PFSK-1 (cell line): ENCODE data around the gene ZNF274.
A peak's percentile ranks its signal among the peaks of the same experiment; 100 is the strongest.

Experiments
- FOXP2 ChIP-seq: optimal IDR thresholded peaks from 2 replicates; pipeline ENCODE3; 2011; ENCODE audit warnings: borderline replicate concordance, control low read depth, inconsistent platforms; ENCODE audit not compliant: insufficient read depth; ENCODE audit errors: extremely low read length, extremely low read depth
- POLR2AphosphoS5 ChIP-seq: IDR thresholded peaks from 2 replicates; pipeline ENCODE4 v1.6.1; 2012; ENCODE audit warnings: low read depth, mild to moderate bottlenecking, control low read depth, low read length, moderate library complexity
- REST ChIP-seq, 2 experiments: IDR thresholded peaks; 2 replicates each; pipeline versions ENCODE4 v1.6.1 to v1.8.0; 2011 to 2012; ENCODE audit warnings: low read depth in 2 of 2, low read length in 2 of 2, control low read depth in 1 of 2, inconsistent platforms in 1 of 2, mild to moderate bottlenecking in 1 of 2, moderate library complexity in 1 of 2; ENCODE audit not compliant: insufficient read depth in 1 of 2
- SIN3A ChIP-seq: IDR thresholded peaks from 2 replicates; pipeline ENCODE4 v1.6.1; 2012; ENCODE audit warnings: mild to moderate bottlenecking, low read length, moderate library complexity, borderline replicate concordance; ENCODE audit not compliant: insufficient read depth
- TAF1 ChIP-seq: IDR thresholded peaks from 2 replicates; pipeline ENCODE4 v1.6.1; 2012; ENCODE audit warnings: low read length, control low read depth, borderline replicate concordance; ENCODE audit not compliant: insufficient read depth

Gene ZNF274

GRCh38 chr19:58227964-58228584 lies 45.2 kb downstream of the ZNF274 start:
- TF ChIP-seq SIN3A (no peak), TAF1 (no peak), FOXP2 (no peak), REST (IDR thresholded peaks at IDR 0.05; ENCODE audit: insufficient read depth in 1 of 2, low read depth in 2 of 2, low read length in 2 of 2) (no peak), POLR2AphosphoS5 (no peak)

- TF ChIP-seq FOXP2 (peak; percentile 92), REST (IDR thresholded peaks at IDR 0.05; ENCODE audit: insufficient read depth in 1 of 2, low read depth in 2 of 2, low read length in 2 of 2) (peak in 1 of 2 experiments; percentile 46; a peak in 1 of 4 replicates), TAF1 (0 out of 2 replicates have a peak, but pooled peaks have one; percentile 57), POLR2AphosphoS5 (peak; percentile 85; the same call in 1 of the 2 replicates), SIN3A (no peak)
These were observed 45.9 kb downstream of the ZNF274 start, which contains the start of gene ZNF544 for GRCh38 chr19:58228585-58229254. Gene ZNF544 (plus strand): TSS chr19:58228914. CDS start chr19:58244024, 15,110 bp downstream.

GRCh38 chr19:58229255-58229639 lies 46.4 kb downstream of the ZNF274 start:
- TF ChIP-seq SIN3A (no peak), POLR2AphosphoS5 (no peak), REST (IDR thresholded peaks at IDR 0.05; ENCODE audit: insufficient read depth in 1 of 2, low read depth in 2 of 2, low read length in 2 of 2) (no peak), TAF1 (no peak), FOXP2 (no peak)

- TF ChIP-seq SIN3A (no peak), REST (IDR thresholded peaks at IDR 0.05; ENCODE audit: insufficient read depth in 1 of 2, low read depth in 2 of 2, low read length in 2 of 2) (no peak), POLR2AphosphoS5 (no peak), TAF1 (no peak), FOXP2 (no peak)
These were observed 54.5 kb downstream of the ZNF274 start for GRCh38 chr19:58237324-58237723.
